ENCODE results near the gene OR4K2. TPM values are rescaled to one million over a fixed set of nuclear protein-coding genes. Genes with fewer than 3 reads are reported as not detected.

OR4K2 gene
- polyA plus RNA-seq, 1 donor: not detected

DNA sequence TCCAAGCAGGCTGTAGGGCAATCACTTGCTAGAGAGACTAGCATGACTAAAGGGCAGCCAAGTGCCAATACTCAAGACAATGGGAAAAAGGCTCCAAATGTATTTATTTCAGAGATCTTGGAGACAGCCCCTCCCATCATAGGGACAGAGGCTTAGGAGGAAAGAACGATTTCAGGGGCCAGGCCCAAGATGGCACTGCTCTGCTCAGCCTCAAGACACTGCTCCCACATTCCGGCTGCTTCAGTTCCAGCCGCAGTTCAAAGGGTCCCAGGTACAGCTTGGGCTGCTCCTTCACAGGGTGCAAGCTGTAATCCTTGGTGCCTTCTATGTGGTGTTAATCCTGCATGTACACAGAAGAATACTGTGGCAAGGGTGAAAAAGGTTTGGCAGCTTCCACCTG is 26.1 kb downstream of the OR4K2 start:
- WGBS (ENCODE audit: insufficient coverage, low lambda C conversion rate): no CpG with 5 or more reads among the region's 3 CpGs

DNA sequence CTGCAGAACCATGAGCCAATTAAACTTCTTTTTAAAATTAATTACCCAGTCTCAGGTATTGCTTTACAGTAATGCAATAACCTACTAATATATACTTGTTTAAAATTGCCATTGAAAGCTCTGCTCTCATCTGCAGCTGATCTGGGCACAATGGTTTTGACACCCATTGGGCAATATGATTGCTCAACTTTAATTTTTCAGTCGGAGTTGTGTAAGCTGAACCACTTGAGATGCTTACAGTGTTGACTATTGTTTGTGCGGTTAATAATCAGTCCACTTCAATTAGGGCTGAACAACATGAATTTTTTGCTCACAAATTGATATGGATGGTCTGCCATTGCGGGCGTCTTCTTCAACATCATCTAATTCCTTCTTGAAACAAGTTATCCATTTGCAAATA is 27.5 kb downstream of the OR4K2 start:
- 85% methylated on average over 2 of the region's 4 CpGs for WGBS (ENCODE audit: insufficient coverage, low lambda C conversion rate)
- DNase-seq: no peak
- H3K9me3 ChIP-seq (ENCODE audit: control insufficient read depth, low read depth, low read length): no peaks in the 10 kb centered on the region

More for the DNA sequence above, 26.1 kb downstream of the OR4K2 start:
- no peak overlapping the region for H3K27ac ChIP-seq (ENCODE audit: low read length)
- H3K27me3 ChIP-seq (ENCODE audit: control insufficient read depth, insufficient read depth, low read length): no peaks in the 10 kb centered on the region
- no peaks in the 10 kb centered on the region for H3K9me3 ChIP-seq (ENCODE audit: control insufficient read depth, low read depth, low read length)
- no peaks in the 10 kb centered on the region for H3K36me3 ChIP-seq (ENCODE audit: control insufficient read depth, insufficient read depth, low read length)
- DNase-seq: no peak
- no peak overlapping the region for H3K4me3 ChIP-seq (ENCODE audit: low read length)
- no peaks in the 10 kb centered on the region for H3K4me1 ChIP-seq (ENCODE audit: control insufficient read depth, insufficient read depth, low read length)

DNA sequence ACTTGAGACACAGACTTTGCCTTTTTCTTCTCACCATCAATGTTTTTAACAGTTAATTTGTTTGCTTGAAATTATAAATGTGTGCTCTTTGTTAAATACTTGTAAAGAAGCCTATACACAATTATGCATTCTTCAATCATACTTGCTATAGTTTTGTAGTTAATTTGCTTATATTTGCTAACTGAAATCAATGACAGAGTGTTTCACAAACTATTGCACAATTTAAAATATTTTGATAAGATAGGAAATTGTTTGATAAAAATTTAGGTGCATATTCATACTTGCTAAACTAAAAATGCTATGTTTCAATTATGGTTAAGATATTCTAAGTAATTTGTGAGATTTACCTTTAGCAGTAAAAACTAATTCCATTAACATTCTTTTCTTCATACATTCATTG is 31.7 kb downstream of the OR4K2 start:
- DNase-seq: no peak
- Histone ChIP-seq H3K36me3 (ENCODE audit: control insufficient read depth, insufficient read depth, low read length) (no peaks in the 10 kb centered on the region), H3K4me3 (ENCODE audit: low read length) (no peak overlapping the region), H3K9me3 (ENCODE audit: control insufficient read depth, low read depth, low read length) (no peaks in the 10 kb centered on the region), H3K27me3 (ENCODE audit: control insufficient read depth, insufficient read depth, low read length) (no peaks in the 10 kb centered on the region), H3K4me1 (ENCODE audit: control insufficient read depth, insufficient read depth, low read length) (no peaks in the 10 kb centered on the region), H3K27ac (ENCODE audit: low read length) (no peak overlapping the region)

More for the DNA sequence above, 27.5 kb downstream of the OR4K2 start:
- Histone ChIP-seq H3K4me1 (ENCODE audit: control insufficient read depth, insufficient read depth, low read length) (no peaks in the 10 kb centered on the region), H3K36me3 (ENCODE audit: control insufficient read depth, insufficient read depth, low read length) (no peaks in the 10 kb centered on the region), H3K27ac (ENCODE audit: low read length) (no peak overlapping the region), H3K4me3 (ENCODE audit: low read length) (no peak overlapping the region), H3K27me3 (ENCODE audit: control insufficient read depth, insufficient read depth, low read length) (no peaks in the 10 kb centered on the region)

DNA sequence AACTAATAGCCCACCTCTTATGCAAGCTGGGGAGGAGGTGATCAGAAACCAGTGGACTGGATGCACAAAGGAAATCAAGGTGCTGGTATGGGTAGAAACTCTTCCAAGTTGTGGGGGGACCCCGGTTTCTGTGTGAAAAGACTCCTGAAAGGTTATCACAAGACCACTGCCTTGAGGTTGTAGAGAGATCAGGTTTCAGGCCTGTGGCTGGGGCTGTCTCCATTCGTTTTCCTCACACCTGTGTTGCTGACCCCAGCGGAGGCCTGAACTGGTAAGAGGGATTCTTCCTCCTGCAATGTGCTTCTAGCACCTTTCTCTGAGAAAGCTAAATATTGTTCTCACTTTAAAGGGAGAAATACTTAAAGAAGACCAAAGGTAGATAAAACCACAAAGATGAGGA is 36.2 kb downstream of the OR4K2 start:
- no peaks in the 10 kb centered on the region for H3K27me3 ChIP-seq (ENCODE audit: control insufficient read depth, insufficient read depth, low read length)
- H3K4me3 ChIP-seq (ENCODE audit: low read length): no peak overlapping the region
- no peaks in the 10 kb centered on the region for H3K36me3 ChIP-seq (ENCODE audit: control insufficient read depth, insufficient read depth, low read length)
- H3K4me1 ChIP-seq (ENCODE audit: control insufficient read depth, insufficient read depth, low read length): no peaks in the 10 kb centered on the region
- no peak for DNase-seq
- H3K9me3 ChIP-seq (ENCODE audit: control insufficient read depth, low read depth, low read length): no peaks in the 10 kb centered on the region
- no CpG with 5 or more reads among the region's 3 CpGs for WGBS (ENCODE audit: insufficient coverage, low lambda C conversion rate)
- H3K27ac ChIP-seq (ENCODE audit: low read length): no peak overlapping the region

DNA sequence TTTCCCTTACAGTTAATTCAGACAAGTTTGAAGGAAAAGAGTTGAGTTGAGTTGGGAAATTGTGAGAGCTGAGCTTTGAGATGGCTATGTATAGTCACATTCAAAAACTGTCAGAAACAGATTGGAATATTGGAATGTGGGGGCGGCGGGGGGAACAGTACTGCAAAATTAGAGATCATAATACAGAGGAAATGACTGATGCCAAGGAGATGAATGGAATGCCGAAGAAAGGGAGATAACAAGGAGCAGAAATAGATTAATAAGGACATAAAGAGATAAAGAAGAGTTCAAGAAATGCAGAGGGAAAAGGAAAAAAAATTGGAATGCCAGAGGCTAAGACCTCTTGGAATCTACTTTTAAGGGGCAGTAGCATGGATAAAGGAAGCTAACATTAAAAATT is 42.3 kb downstream of the OR4K2 start:
- no peak for DNase-seq
- Histone ChIP-seq H3K36me3 (ENCODE audit: control insufficient read depth, insufficient read depth, low read length) (no peaks in the 10 kb centered on the region), H3K9me3 (ENCODE audit: control insufficient read depth, low read depth, low read length) (no peaks in the 10 kb centered on the region), H3K4me3 (ENCODE audit: low read length) (no peak overlapping the region), H3K27ac (ENCODE audit: low read length) (no peak overlapping the region), H3K27me3 (ENCODE audit: control insufficient read depth, insufficient read depth, low read length) (no peaks in the 10 kb centered on the region), H3K4me1 (ENCODE audit: control insufficient read depth, insufficient read depth, low read length) (no peaks in the 10 kb centered on the region)
- WGBS (ENCODE audit: insufficient coverage, low lambda C conversion rate): 82% methylated on average over 3 of the region's 3 CpGs

DNA sequence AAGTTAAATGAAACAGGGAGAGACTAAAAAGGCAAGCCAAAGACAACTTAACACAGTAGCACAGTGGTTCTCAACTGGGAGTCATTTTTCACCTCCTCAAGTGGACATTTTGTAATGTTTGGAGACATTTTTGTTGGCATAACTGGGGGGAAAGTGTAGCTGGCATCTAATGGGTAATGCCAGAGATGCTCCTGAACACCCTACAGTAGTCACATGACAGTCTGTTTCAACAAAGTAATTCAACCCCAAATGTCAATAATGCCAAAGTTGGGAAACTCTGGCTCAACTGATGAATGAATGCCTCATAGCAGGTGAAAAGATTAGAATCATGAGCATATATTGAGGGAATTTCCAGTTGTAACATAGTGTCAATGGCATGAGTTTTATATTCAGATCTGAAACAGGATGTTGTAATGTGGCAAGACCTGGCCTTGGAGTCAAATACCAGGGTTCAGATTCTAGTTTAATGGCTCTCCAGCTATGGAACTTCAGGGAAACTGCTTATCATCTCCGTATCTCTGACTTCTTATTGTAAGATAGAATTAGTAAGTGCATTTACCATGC is 43.1 kb downstream of the OR4K2 start:
- no peaks in the 10 kb centered on the region for H3K27me3 ChIP-seq (ENCODE audit: control insufficient read depth, insufficient read depth, low read length)
- no peaks in the 10 kb centered on the region for H3K9me3 ChIP-seq (ENCODE audit: control insufficient read depth, low read depth, low read length)
- 71% methylated on average over 1 of the region's 1 CpG for WGBS (ENCODE audit: insufficient coverage, low lambda C conversion rate)
- H3K36me3 ChIP-seq (ENCODE audit: control insufficient read depth, insufficient read depth, low read length): no peaks in the 10 kb centered on the region
- no peak overlapping the region for H3K4me3 ChIP-seq (ENCODE audit: low read length)
- H3K4me1 ChIP-seq (ENCODE audit: control insufficient read depth, insufficient read depth, low read length): no peaks in the 10 kb centered on the region
- H3K27ac ChIP-seq (ENCODE audit: low read length): no peak overlapping the region
- no peak for DNase-seq

DNA sequence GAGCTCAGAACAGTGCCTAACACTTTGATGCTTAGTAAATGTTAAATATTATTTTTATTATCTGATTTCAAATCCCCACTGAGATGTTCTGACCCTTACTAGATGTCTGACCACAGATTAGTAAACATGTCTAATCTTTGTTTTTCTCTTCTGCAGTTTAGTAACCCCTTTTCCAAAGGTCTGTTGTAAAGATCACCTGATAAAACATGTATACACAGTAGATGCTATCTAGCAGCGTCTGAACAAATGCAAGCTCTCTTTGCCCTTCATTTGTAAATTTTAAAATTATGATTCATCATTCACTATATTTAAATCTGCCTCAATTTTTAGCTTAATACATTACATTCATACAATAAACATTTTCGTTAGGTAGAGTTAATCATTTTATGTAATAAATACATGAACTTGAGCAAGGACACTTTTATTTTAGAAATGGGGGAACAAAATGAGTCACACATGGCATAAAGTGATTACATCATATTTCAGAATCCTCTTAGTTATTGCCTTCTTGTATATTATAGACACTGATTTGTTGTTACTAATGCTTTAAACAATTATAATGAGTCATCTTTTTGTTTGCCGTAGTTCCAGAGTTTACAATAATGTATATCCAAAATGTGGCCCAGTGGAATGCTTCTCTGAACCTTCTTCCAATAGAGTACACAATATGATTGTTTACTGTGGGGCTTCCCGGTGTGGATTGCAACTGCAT is 43.8 kb downstream of the OR4K2 start:
- H3K27me3 ChIP-seq (ENCODE audit: control insufficient read depth, insufficient read depth, low read length): no peaks in the 10 kb centered on the region
- H3K9me3 ChIP-seq (ENCODE audit: control insufficient read depth, low read depth, low read length): no peaks in the 10 kb centered on the region
- no peaks in the 10 kb centered on the region for H3K36me3 ChIP-seq (ENCODE audit: control insufficient read depth, insufficient read depth, low read length)
- no peak overlapping the region for H3K27ac ChIP-seq (ENCODE audit: low read length)
- 36% methylated on average over 2 of the region's 4 CpGs for WGBS (ENCODE audit: insufficient coverage, low lambda C conversion rate)
- no peak for DNase-seq
- H3K4me1 ChIP-seq (ENCODE audit: control insufficient read depth, insufficient read depth, low read length): no peaks in the 10 kb centered on the region
- no peak overlapping the region for H3K4me3 ChIP-seq (ENCODE audit: low read length)

DNA sequence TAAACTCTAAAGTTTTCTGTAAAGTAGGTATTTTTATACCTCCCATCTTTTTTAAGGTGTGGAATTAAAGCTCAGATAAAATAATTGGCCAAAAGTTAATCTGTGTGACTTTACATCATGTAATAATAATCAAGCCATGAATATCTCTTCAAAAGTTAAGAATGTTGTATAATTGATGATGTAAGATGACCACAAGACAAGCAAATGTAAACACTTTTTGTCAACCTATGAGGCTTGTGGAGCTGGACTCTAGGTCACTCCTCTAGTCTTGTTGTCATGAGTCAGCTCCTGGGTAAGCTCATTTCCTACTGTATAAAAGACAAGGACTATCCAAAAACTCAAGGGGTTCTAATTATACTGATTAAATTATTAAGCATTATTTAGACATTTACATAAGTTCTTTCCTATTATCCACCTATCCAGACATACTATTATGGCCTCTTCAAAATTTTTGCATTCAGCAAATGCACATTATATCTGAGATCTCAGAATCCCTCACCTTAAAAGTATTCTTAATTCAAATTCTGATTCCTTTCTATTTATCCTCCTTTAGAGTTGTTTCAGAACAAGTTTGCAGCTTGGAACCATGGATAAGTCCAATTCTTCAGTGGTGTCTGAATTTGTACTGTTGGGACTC is 45.2 kb downstream of the OR4K2 start, which contains the start of gene OR4K5:
Gene OR4K5, plus strand, starts transcription at position 587 of the 637 bp plus-strand sequence. Its CDS starts 0 bp downstream, at position 587.
- no peaks in the 10 kb centered on the region for H3K36me3 ChIP-seq (ENCODE audit: control insufficient read depth, insufficient read depth, low read length)
- no peaks in the 10 kb centered on the region for H3K4me1 ChIP-seq (ENCODE audit: control insufficient read depth, insufficient read depth, low read length)
- no peaks in the 10 kb centered on the region for H3K9me3 ChIP-seq (ENCODE audit: control insufficient read depth, low read depth, low read length)
- H3K27ac ChIP-seq (ENCODE audit: low read length): no peak within 1 kb of the TSS
- H3K4me3 ChIP-seq (ENCODE audit: low read length): no peak within 1 kb of the TSS
- no peaks in the 10 kb centered on the region for H3K27me3 ChIP-seq (ENCODE audit: control insufficient read depth, insufficient read depth, low read length)
- no peak for DNase-seq

DNA sequence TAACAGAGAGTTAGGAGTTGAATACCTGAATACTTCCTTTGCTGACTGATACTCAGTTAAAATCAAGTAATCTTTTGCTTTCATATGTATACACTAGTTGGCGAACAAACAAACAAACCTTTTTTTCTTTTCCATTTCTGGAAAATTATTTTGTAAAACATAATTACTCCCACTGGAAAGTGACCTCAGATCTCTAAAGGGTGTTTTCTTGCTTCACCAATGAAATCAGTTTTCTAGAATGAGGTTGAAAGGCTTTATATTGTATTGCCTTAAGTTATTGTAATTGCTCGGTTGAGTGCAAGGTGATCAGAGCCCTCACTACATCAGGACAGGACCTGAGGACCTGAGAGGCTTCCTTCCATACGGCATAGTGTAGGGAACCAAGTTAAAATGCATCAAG is 55.7 kb downstream of the OR4K2 start, which contains the start of gene OR4K1:
Gene OR4K1, plus strand, starts transcription at position 301 of the 400 bp plus-strand sequence. CDS start 4,750 bp downstream, outside the sequence.
- Histone ChIP-seq H3K27me3 (ENCODE audit: control insufficient read depth, insufficient read depth, low read length) (no peaks in the 10 kb centered on the region), H3K36me3 (ENCODE audit: control insufficient read depth, insufficient read depth, low read length) (no peaks in the 10 kb centered on the region), H3K27ac (ENCODE audit: low read length) (no peak within 1 kb of the TSS), H3K9me3 (ENCODE audit: control insufficient read depth, low read depth, low read length) (no peaks in the 10 kb centered on the region), H3K4me1 (ENCODE audit: control insufficient read depth, insufficient read depth, low read length) (no peaks in the 10 kb centered on the region), H3K4me3 (ENCODE audit: low read length) (no peak within 1 kb of the TSS)
- no peak for DNase-seq
- WGBS (ENCODE audit: insufficient coverage, low lambda C conversion rate): 85% methylated on average over 3 of the region's 3 CpGs

All from large intestine (tissue), 3 donors.